Tibial nerve (tissue), 4 donors: Measurements from ENCODE around the gene IBA57. TPM values are rescaled to one million over a fixed set of nuclear protein-coding genes. Genes with fewer than 3 reads are reported as not detected.

Source experiments
- DNase-seq, 2 donors: peaks; one replicate each; pipeline ENCODE4 v3.0.0-alpha.2; 2019; ENCODE audit warnings: low spot score in 2 of 2
- H3K27ac ChIP-seq, 4 donors: fragments of 200-600 bp; sonication (generic) in 3 of 4; one replicate each; pipeline ENCODE4 v1.5.1; 2017 to 2019; ENCODE audit warnings: mild to moderate bottlenecking in 1 of 4
- H3K27me3 ChIP-seq, 2 donors: fragments of 200-600 bp; sonication (generic) in 1 of 2; one replicate each; pipeline versions ENCODE4 v1.5.1 to v1.6.0; 2017 to 2019
- H3K36me3 ChIP-seq, 3 donors: fragments of 200-600 bp; sonication (generic); one replicate each; pipeline ENCODE4 v1.5.1; 2018 to 2019
- H3K4me1 ChIP-seq, 4 donors: fragments of 200-600 bp; sonication (generic) in 3 of 4; one replicate each; pipeline ENCODE4 v1.5.1; 2017 to 2019
- H3K4me3 ChIP-seq, 4 donors: fragments of 200-600 bp; sonication (generic) in 3 of 4; one replicate each; pipeline ENCODE4 v1.5.1; 2017 to 2019; ENCODE audit warnings: mild to moderate bottlenecking in 1 of 4, moderate library complexity in 1 of 4
- H3K9me3 ChIP-seq, 4 donors: fragments of 200-600 bp; sonication (generic) in 3 of 4; one replicate each; pipeline ENCODE4 v1.5.1; 2017 to 2019
- EP300 ChIP-seq, 2 donors: sonication (generic); formaldehyde crosslinking; IDR thresholded peaks; one replicate each; pipeline ENCODE4 v1.6.1; 2017; ENCODE audit warnings: antibody characterized with exemption in 2 of 2, mild to moderate bottlenecking in 1 of 2
- POLR2A ChIP-seq, 2 donors: fragments of 450-650 bp; IDR thresholded peaks; one replicate each; pipeline ENCODE4 v1.6.1; 2017; ENCODE audit warnings: antibody characterized with exemption in 2 of 2, mild to moderate bottlenecking in 2 of 2, moderate library complexity in 2 of 2
- WGBS, 2 donors: methylation state at CpG; one replicate each; pipeline ENCODE4 v1.1.5; 2018; 5-methylcytosine and 5-hydroxymethylcytosine counted together
- total RNA-seq, 4 donors: library from RNA; depleted of rRNA; stranded (reverse); fragments of >200 nt; gene quantifications; one replicate each; pipeline ENCODE4 v1.1.0, GENCODE V29; 2016
- TF ChIP-seq, protein P1 (sequence below), 5 experiments: fragments of 200-600 bp in 3 of 5; fragments of 450-650 bp in 2 of 5; sonication (generic) in 3 of 5; IDR thresholded peaks; one replicate each; pipeline ENCODE4 v1.5.1; 2016 to 2019; ENCODE audit warnings: antibody characterized with exemption in 5 of 5, mild to moderate bottlenecking in 3 of 5, moderate library complexity in 2 of 5

IBA57 gene
- total RNA-seq, 4 donors from 2014 or later, result 5.5 to 17.8 (median 9.2) TPM

- Histone ChIP-seq H3K4me3 (no peak overlapping the region), H3K36me3 (peaks cover 0 to 34% (median 0%) of the 10 kb centered on the region in 3 donors), H3K9me3 (peaks cover 0 to 21% (median 0%) of the 10 kb centered on the region in 4 donors), H3K27ac (no peak overlapping the region), H3K4me1 (no peaks in the 10 kb centered on the region), H3K27me3 (no peaks in the 10 kb centered on the region)
- DNase-seq, result no peak
- 80 to 89% methylated on average over 11 of the region's 11 CpGs for WGBS, 2 donors
- no peak for TF ChIP-seq POLR2A (IDR thresholded peaks at IDR 0.05)
- TF ChIP-seq EP300 (IDR thresholded peaks at IDR 0.05), result no peak
- TF ChIP-seq, protein P1, sequence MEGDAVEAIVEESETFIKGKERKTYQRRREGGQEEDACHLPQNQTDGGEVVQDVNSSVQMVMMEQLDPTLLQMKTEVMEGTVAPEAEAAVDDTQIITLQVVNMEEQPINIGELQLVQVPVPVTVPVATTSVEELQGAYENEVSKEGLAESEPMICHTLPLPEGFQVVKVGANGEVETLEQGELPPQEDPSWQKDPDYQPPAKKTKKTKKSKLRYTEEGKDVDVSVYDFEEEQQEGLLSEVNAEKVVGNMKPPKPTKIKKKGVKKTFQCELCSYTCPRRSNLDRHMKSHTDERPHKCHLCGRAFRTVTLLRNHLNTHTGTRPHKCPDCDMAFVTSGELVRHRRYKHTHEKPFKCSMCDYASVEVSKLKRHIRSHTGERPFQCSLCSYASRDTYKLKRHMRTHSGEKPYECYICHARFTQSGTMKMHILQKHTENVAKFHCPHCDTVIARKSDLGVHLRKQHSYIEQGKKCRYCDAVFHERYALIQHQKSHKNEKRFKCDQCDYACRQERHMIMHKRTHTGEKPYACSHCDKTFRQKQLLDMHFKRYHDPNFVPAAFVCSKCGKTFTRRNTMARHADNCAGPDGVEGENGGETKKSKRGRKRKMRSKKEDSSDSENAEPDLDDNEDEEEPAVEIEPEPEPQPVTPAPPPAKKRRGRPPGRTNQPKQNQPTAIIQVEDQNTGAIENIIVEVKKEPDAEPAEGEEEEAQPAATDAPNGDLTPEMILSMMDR (IDR thresholded peaks at IDR 0.05), result no peak
These were observed 56.9 kb downstream of the IBA57 start for GRCh38 chr1:228222548-228222947.

- Histone ChIP-seq H3K27ac (no peak overlapping the region), H3K4me1 (no peaks in the 10 kb centered on the region), H3K27me3 (no peaks in the 10 kb centered on the region), H3K36me3 (peaks cover 0 to 30% (median 0%) of the 10 kb centered on the region in 3 donors), H3K4me3 (no peak overlapping the region), H3K9me3 (peaks cover 0 to 21% (median 0%) of the 10 kb centered on the region in 4 donors)
- DNase-seq, result no peak
- 96% methylated on average over 15 to 16 of the region's 16 CpGs for WGBS, 2 donors
- no peak for TF ChIP-seq POLR2A (IDR thresholded peaks at IDR 0.05)
- TF ChIP-seq EP300 (IDR thresholded peaks at IDR 0.05), result no peak
- TF ChIP-seq, protein P1 (IDR thresholded peaks at IDR 0.05), result no peak
These were observed 58.9 kb downstream of the IBA57 start for GRCh38 chr1:228224198-228225164.

DNA sequence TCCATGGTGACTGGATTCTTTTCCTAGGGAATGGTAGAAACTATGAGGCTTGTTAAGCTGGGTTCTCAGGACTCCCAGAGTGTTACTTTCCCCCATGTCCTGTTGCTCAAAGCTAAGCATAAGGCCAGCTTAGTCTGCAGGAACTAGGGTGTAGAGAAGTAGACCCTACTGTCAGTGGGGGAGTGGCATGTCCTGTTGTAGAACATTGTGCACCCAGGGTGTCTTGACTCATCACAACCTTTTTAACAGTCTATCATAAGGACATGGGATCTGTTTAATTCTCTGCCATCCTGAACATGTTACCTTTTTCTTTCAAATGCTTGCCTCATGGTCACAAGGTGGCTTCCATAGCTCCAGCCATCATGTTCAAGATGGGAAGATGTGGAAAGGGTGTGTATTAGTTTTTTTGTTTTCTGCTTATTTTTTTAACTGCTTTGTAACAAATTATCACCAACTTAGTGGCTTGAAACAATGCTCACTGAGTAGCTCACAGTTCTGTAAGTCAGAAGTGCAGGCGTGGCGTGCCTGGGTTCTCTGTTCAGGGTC is 59.6 kb downstream of the IBA57 start:
- DNase-seq, result no peak
- Histone ChIP-seq H3K4me3 (no peak overlapping the region), H3K9me3 (peaks cover 0 to 21% (median 0%) of the 10 kb centered on the region in 4 donors), H3K4me1 (no peaks in the 10 kb centered on the region), H3K27me3 (no peaks in the 10 kb centered on the region), H3K36me3 (peaks cover 0 to 22% (median 0%) of the 10 kb centered on the region in 3 donors), H3K27ac (no peak overlapping the region)
- TF ChIP-seq POLR2A (IDR thresholded peaks at IDR 0.05) (no peak), EP300 (IDR thresholded peaks at IDR 0.05) (no peak)
- TF ChIP-seq, protein P1 (IDR thresholded peaks at IDR 0.05), result no peak
- 0% methylated on average over 2 of the region's 2 CpGs for WGBS, 2 donors

- no peak for DNase-seq
- Histone ChIP-seq H3K9me3 (peaks cover 0 to 21% (median 0%) of the 10 kb centered on the region in 4 donors), H3K4me1 (no peaks in the 10 kb centered on the region), H3K27ac (no peak overlapping the region), H3K36me3 (peaks cover 0 to 21% (median 0%) of the 10 kb centered on the region in 3 donors), H3K4me3 (no peak overlapping the region), H3K27me3 (no peaks in the 10 kb centered on the region)
- 90 to 95% methylated on average over 2 of the region's 2 CpGs for WGBS, 2 donors
- TF ChIP-seq POLR2A (IDR thresholded peaks at IDR 0.05) (no peak), EP300 (IDR thresholded peaks at IDR 0.05) (no peak)
- TF ChIP-seq, protein P1 (IDR thresholded peaks at IDR 0.05), result no peak
These were observed 60.1 kb downstream of the IBA57 start for GRCh38 chr1:228225740-228226139.
